Measurements from ENCODE around the gene MCUR1. TPM values are rescaled to one million over a fixed set of nuclear protein-coding genes. Genes with fewer than 3 reads are reported as not detected.
"Not testable (repeated sequence)": the region's sequence is repeated elsewhere in the genome, so short reads cannot be mapped to it uniquely, and the experiment has no call there.

Gene MCUR1
- total RNA-seq, 1 donor from 2014 or later, result 25.3 TPM

DNA sequence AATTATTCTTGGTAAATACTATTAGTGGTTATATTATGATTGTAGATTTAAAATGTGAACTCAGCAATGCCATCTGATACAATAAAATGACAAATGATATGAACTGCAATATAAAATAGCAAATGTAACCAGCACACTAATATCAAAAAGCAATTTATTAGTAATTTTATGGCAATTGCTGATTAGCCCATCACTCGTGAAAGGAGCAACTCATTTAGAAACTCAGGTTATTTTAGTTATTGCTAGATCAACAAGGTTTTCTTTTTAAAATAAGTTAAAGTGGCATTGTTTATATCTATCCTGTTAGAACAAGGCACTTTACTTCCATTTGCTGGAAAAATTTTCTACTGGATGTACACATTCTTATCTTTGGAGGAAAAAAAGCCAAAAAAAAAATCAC lies 18.4 kb upstream of the MCUR1 start:
- no peak for DNase-seq (ENCODE audit: extremely low spot score, unreplicated experiment)
- peaks cover 12% of the 10 kb centered on the region for H3K9me3 Mint-ChIP-seq
- no peaks in the 10 kb centered on the region for H3K4me1 Mint-ChIP-seq (ENCODE audit: unreplicated experiment)
- H3K36me3 Mint-ChIP-seq, result peaks cover 4% of the 10 kb centered on the region
- TF ChIP-seq, protein P1, sequence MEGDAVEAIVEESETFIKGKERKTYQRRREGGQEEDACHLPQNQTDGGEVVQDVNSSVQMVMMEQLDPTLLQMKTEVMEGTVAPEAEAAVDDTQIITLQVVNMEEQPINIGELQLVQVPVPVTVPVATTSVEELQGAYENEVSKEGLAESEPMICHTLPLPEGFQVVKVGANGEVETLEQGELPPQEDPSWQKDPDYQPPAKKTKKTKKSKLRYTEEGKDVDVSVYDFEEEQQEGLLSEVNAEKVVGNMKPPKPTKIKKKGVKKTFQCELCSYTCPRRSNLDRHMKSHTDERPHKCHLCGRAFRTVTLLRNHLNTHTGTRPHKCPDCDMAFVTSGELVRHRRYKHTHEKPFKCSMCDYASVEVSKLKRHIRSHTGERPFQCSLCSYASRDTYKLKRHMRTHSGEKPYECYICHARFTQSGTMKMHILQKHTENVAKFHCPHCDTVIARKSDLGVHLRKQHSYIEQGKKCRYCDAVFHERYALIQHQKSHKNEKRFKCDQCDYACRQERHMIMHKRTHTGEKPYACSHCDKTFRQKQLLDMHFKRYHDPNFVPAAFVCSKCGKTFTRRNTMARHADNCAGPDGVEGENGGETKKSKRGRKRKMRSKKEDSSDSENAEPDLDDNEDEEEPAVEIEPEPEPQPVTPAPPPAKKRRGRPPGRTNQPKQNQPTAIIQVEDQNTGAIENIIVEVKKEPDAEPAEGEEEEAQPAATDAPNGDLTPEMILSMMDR (conservative IDR thresholded peaks at IDR 0.05), result no peak
- H3K27ac Mint-ChIP-seq, result no peak overlapping the region
- H3K27me3 Mint-ChIP-seq, result no peaks in the 10 kb centered on the region
- no peak overlapping the region for H3K4me3 Mint-ChIP-seq

DNA sequence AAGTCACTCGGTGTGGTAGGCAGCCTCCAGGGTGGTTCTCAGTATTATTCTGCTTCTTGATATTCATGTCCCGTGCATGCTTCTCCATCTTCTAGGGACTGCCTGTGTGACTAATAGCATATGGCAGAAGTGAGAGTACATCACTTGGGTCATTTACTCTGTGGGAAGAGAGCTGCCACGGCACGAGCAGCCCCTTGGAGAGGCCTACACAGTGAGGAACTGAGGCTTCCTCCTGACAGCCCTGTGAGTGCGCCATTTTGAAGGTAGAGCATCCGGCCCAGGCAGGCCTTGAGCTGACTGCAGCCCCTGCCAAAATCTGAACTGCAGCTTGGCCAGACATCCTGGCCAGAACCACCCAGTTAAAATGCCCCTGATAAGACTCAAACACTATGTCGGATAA lies 17.3 kb upstream of the MCUR1 start:
- H3K27me3 Mint-ChIP-seq, result no peaks in the 10 kb centered on the region
- TF ChIP-seq, protein P1 (conservative IDR thresholded peaks at IDR 0.05), result no peak
- DNase-seq (ENCODE audit: extremely low spot score, unreplicated experiment), result no peak
- no peak overlapping the region for H3K4me3 Mint-ChIP-seq
- no peak overlapping the region for H3K27ac Mint-ChIP-seq
- peaks cover 4% of the 10 kb centered on the region for H3K36me3 Mint-ChIP-seq
- no peaks in the 10 kb centered on the region for H3K4me1 Mint-ChIP-seq (ENCODE audit: unreplicated experiment)
- peaks cover 6% of the 10 kb centered on the region for H3K9me3 Mint-ChIP-seq

DNA sequence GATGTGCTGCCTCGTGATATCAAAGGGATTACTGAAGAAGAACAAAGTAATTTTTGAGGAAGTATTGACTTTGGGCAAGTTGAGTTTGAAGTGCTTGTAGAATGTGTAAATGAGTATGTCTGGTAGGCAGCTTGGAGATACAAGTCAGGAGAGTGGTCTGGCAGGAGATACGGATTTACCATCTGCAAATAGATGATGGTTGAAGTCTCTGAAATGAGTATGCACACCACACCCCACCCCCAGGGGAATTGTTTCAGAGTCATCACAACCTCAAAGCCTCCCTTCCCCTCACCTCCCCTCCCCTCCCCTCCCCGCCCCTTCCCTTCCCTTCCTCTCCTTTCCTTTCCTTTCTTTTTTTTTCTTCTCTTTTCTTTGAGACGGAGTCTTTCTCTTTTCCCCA lies 16.4 kb upstream of the MCUR1 start:
- peaks cover 6% of the 10 kb centered on the region for H3K9me3 Mint-ChIP-seq
- H3K4me3 Mint-ChIP-seq, result no peak overlapping the region
- H3K27ac Mint-ChIP-seq, result no peak overlapping the region
- TF ChIP-seq, protein P1 (conservative IDR thresholded peaks at IDR 0.05), result no peak
- no peaks in the 10 kb centered on the region for H3K4me1 Mint-ChIP-seq (ENCODE audit: unreplicated experiment)
- H3K36me3 Mint-ChIP-seq, result peaks cover 4% of the 10 kb centered on the region
- no peaks in the 10 kb centered on the region for H3K27me3 Mint-ChIP-seq
- DNase-seq (ENCODE audit: extremely low spot score, unreplicated experiment), result no peak

DNA sequence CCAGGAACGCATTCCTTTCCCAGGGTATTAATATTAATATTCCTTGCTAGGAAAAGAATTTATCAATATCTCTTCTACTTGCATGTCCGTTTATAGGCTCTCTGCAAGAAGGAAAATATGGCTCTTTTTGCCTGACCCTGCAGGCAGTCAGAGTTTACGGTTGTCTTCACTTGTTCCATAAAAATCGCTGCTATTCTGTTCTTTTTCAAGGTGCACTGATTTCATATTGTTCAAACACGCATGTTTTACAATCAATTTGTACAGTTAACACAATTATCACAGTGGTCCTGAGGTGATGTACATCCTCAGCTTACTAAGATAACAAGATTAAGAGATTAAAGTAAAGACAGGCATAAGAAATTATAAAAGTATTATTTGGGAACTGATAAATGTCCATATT lies 15.1 kb upstream of the MCUR1 start:
- H3K27ac Mint-ChIP-seq; H3K9me3 Mint-ChIP-seq; H3K36me3 Mint-ChIP-seq; H3K4me1 Mint-ChIP-seq (ENCODE audit: unreplicated experiment); DNase-seq (ENCODE audit: extremely low spot score, unreplicated experiment); H3K27me3 Mint-ChIP-seq; H3K4me3 Mint-ChIP-seq: not testable (repeated sequence)

DNA sequence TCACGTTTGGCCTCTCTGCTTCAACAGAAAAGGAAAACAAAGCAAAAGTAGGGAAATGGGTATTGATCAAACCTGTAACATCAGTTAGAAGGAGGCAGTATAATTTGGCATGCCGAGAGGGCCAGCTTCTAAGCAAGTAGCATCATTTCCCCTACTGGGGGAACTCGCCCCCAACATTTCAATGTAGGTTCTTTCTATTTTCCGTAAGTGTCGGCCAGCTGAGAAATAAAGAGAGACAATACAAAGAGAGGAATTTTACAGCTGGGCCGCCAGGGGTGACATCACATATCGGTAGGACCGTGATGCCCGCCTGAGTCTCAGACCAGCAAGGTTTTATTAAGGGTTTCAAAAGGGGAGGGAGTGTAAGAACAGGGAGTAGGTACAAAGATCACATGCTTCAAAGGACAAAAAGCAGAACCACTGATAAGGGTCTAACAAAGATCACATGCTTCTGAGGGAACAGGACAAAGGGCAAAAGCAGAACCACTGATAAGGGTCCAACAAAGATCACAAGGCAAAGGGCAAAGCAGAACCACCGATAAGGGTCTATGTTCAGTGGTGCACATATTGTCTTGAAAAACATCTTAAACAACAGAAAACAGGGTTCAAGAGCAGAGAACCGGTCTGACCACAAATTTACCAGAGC lies 14.4 kb upstream of the MCUR1 start:
- H3K36me3 Mint-ChIP-seq; H3K4me1 Mint-ChIP-seq (ENCODE audit: unreplicated experiment); H3K4me3 Mint-ChIP-seq; H3K27me3 Mint-ChIP-seq; H3K27ac Mint-ChIP-seq; DNase-seq (ENCODE audit: extremely low spot score, unreplicated experiment); H3K9me3 Mint-ChIP-seq: not testable (repeated sequence)

DNA sequence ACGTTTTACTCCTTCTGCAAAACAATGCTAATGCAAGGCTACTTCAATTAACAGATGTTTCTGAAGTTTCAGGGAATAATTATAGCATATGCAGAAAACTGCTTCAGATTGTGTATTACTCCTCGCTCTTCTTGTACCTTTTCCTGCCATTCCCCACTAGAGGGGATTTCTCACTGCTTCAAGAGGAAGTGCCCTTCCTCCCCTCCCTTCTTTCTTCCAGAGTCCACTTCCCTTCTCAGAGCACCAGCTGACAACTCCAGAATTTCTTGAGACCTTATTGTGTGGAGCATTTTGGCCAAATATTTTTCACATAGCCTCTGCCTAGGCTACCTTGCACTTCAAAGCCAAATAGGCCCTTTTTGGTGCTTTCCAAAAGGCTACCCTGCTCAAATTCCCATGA lies 12.7 kb upstream of the MCUR1 start:
- Mint-ChIP-seq H3K27me3 (no peaks in the 10 kb centered on the region), H3K4me3 (no peak overlapping the region), H3K36me3 (peaks cover 4% of the 10 kb centered on the region), H3K27ac (no peak overlapping the region), H3K4me1 (ENCODE audit: unreplicated experiment) (no peaks in the 10 kb centered on the region), H3K9me3 (peaks cover 6% of the 10 kb centered on the region)
- no peak for DNase-seq (ENCODE audit: extremely low spot score, unreplicated experiment)
- TF ChIP-seq, protein P1 (conservative IDR thresholded peaks at IDR 0.05), result no peak

DNA sequence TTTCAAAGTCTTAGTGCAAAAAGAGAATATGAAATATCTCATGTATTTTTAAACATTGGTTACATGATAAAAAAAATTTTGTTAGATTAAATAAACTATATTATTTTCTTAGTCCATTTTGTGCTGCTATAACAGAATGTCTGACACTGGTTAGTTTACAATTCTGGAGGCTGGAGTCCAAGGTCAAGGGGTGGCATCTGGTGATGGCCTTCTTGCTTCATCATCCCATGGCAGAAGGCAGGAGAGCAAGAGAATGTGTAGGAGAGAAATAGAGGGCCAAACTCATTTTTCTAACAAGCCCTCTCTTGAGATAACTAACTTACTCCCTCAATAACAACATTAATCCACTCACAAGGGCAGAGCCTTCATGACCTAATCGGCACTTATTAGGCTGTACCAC lies 11.5 kb upstream of the MCUR1 start:
- peaks cover 6% of the 10 kb centered on the region for H3K9me3 Mint-ChIP-seq
- TF ChIP-seq, protein P1 (conservative IDR thresholded peaks at IDR 0.05), result no peak
- H3K36me3 Mint-ChIP-seq, result peaks cover 4% of the 10 kb centered on the region
- H3K27me3 Mint-ChIP-seq, result no peaks in the 10 kb centered on the region
- H3K27ac Mint-ChIP-seq, result no peak overlapping the region
- no peak overlapping the region for H3K4me3 Mint-ChIP-seq
- DNase-seq (ENCODE audit: extremely low spot score, unreplicated experiment), result no peak
- H3K4me1 Mint-ChIP-seq (ENCODE audit: unreplicated experiment), result no peaks in the 10 kb centered on the region
